Mammary epithelial cell (primary cell): ENCODE results near the gene TRHDE.

Experiments
- EZH2 ChIP-seq: IDR thresholded peaks from 2 replicates; pipeline ENCODE4 v1.6.1; 2012; ENCODE audit warnings: low read length, inconsistent platforms, borderline replicate concordance
- TF ChIP-seq, protein P1 (sequence below), 2 donors: IDR thresholded peaks in 1 of 2; conservative IDR thresholded peaks in 1 of 2; 2 replicates each; pipeline ENCODE4 v1.5.1; 2011 to 2012; ENCODE audit warnings: inconsistent platforms in 2 of 2, low read length in 2 of 2, mild to moderate bottlenecking in 2 of 2, control low read depth in 1 of 2, low read depth in 1 of 2; ENCODE audit not compliant: insufficient read depth in 1 of 2; ENCODE audit errors: extremely low read depth in 1 of 2

DNA sequence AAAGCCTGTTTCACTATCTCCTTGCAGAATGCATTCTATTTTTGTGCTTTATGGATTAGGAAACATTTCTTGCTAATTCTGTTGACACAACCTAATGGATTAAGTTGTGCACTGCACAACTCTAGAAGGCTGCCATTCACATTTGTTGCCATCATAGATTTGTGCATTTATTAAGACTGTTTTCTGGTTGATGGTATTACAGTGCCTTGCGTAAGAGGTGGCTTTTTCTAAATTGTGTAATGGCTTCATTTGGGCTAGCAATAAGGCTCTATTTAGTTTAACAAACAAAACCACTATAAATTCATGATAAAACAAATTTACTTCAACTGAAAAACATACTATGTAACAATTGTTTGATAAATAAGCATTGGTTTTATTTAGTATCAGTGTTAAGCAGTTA lies 175.9 kb downstream of the TRHDE start:
- TF ChIP-seq, protein P1, sequence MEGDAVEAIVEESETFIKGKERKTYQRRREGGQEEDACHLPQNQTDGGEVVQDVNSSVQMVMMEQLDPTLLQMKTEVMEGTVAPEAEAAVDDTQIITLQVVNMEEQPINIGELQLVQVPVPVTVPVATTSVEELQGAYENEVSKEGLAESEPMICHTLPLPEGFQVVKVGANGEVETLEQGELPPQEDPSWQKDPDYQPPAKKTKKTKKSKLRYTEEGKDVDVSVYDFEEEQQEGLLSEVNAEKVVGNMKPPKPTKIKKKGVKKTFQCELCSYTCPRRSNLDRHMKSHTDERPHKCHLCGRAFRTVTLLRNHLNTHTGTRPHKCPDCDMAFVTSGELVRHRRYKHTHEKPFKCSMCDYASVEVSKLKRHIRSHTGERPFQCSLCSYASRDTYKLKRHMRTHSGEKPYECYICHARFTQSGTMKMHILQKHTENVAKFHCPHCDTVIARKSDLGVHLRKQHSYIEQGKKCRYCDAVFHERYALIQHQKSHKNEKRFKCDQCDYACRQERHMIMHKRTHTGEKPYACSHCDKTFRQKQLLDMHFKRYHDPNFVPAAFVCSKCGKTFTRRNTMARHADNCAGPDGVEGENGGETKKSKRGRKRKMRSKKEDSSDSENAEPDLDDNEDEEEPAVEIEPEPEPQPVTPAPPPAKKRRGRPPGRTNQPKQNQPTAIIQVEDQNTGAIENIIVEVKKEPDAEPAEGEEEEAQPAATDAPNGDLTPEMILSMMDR (conservative IDR thresholded peaks at IDR 0.05 in 1 of 2, IDR thresholded peaks at IDR 0.05 in 1 of 2; ENCODE audit: extremely low read depth in 1 of 2, insufficient read depth in 1 of 2, low read depth in 1 of 2, low read length in 2 of 2): no peak
- TF ChIP-seq EZH2: no peak
